ENCODE data around the gene COL27A1. TPM values are rescaled to one million over a fixed set of nuclear protein-coding genes. Genes with fewer than 3 reads are reported as not detected.

Gene COL27A1
- total and polyA plus RNA-seq, 3 donors from 2014 or later, result 9.3 to 68.8 (median 25.7) TPM

DNA sequence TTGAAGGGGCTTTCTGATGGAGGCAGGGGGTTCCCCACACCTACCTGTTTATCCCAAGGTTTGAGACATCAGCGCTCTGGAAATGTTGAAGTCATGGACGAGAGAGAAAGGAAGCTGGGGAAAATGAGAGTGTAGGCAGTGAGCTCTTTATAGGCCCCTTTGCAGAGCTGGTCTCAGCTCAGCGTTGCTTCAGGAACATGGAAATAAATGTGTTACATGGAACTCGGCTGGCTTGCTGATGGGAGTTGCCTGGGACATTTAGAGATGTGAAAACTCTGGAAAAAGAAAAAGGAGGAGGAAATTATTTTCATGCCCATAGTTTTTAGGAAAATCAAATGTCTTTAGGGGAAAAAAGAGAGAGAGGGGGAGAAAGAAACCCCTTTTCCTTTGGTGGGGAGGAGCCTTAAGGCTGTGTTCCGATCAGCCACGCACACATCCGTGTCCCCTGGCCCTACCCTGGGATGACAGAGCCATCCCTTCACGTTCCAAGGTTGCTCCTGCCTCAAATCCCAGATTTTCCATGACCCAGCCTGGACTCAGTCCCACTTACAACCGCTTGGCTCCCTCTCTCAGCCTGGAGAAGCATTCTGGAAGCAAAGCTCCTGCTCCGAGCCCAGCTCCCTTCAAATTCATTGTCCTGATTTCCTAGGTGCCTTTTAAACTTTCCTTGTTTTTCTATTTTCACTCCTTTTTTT is 78.3 kb downstream of the COL27A1 start:
- DNase-seq, result peak; percentile 54
- Histone ChIP-seq H3K27me3 (no peaks in the 10 kb centered on the region), H3K27ac (peak overlapping the region; percentile 26 to 74), H3K9me3 (no peaks in the 10 kb centered on the region), H3K36me3 (ENCODE audit: low read depth, missing control alignments) (no peaks in the 10 kb centered on the region), H3K4me1 (peaks cover 55% of the 10 kb centered on the region), H3K4me3 (no peak overlapping the region)
- TF ChIP-seq, protein P1, sequence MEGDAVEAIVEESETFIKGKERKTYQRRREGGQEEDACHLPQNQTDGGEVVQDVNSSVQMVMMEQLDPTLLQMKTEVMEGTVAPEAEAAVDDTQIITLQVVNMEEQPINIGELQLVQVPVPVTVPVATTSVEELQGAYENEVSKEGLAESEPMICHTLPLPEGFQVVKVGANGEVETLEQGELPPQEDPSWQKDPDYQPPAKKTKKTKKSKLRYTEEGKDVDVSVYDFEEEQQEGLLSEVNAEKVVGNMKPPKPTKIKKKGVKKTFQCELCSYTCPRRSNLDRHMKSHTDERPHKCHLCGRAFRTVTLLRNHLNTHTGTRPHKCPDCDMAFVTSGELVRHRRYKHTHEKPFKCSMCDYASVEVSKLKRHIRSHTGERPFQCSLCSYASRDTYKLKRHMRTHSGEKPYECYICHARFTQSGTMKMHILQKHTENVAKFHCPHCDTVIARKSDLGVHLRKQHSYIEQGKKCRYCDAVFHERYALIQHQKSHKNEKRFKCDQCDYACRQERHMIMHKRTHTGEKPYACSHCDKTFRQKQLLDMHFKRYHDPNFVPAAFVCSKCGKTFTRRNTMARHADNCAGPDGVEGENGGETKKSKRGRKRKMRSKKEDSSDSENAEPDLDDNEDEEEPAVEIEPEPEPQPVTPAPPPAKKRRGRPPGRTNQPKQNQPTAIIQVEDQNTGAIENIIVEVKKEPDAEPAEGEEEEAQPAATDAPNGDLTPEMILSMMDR (IDR thresholded peaks at IDR 0.05), result no peak
- TF ChIP-seq POLR2A (IDR thresholded peaks at IDR 0.05), result no peak
- intact Hi-C loops (cut with DNase I; ENCODE audit: low total_unique reads), result no loop called here
- 47 to 50% methylated on average over 10 of the region's 10 CpGs for WGBS, 2 donors

- H3K27me3 ChIP-seq, result no peaks in the 10 kb centered on the region
- WGBS, 2 donors, result 65 to 80% methylated on average over 12 to 16 of the region's 16 CpGs
- no peak overlapping the region for H3K27ac ChIP-seq
- peaks cover 63% of the 10 kb centered on the region for H3K4me1 ChIP-seq
- peak; percentile 30 for DNase-seq
- H3K9me3 ChIP-seq, result no peaks in the 10 kb centered on the region
- TF ChIP-seq, protein P1 (IDR thresholded peaks at IDR 0.05), result no peak
- TF ChIP-seq POLR2A (IDR thresholded peaks at IDR 0.05), result no peak
- no peaks in the 10 kb centered on the region for H3K36me3 ChIP-seq (ENCODE audit: low read depth, missing control alignments)
- intact Hi-C loops (cut with DNase I; ENCODE audit: low total_unique reads), result no loop called here
- no peak overlapping the region for H3K4me3 ChIP-seq
Measured at GRCh38 chr9:114235033-114235661, 79.8 kb downstream of the COL27A1 start.

GRCh38 chr9:114236391-114237138 is 81.2 kb downstream of the COL27A1 start:
- TF ChIP-seq POLR2A (IDR thresholded peaks at IDR 0.05), result no peak
- TF ChIP-seq, protein P1 (IDR thresholded peaks at IDR 0.05), result no peak
- Histone ChIP-seq H3K9me3 (no peaks in the 10 kb centered on the region), H3K36me3 (ENCODE audit: low read depth, missing control alignments) (no peaks in the 10 kb centered on the region), H3K4me1 (peaks cover 49% of the 10 kb centered on the region), H3K27me3 (no peaks in the 10 kb centered on the region), H3K4me3 (no peak overlapping the region), H3K27ac (no peak overlapping the region)
- WGBS, 2 donors, result 46 to 70% methylated on average over 8 to 12 of the region's 12 CpGs
- intact Hi-C loops (cut with DNase I; ENCODE audit: low total_unique reads), result no loop called here
- DNase-seq, result peak; percentile 31

DNA sequence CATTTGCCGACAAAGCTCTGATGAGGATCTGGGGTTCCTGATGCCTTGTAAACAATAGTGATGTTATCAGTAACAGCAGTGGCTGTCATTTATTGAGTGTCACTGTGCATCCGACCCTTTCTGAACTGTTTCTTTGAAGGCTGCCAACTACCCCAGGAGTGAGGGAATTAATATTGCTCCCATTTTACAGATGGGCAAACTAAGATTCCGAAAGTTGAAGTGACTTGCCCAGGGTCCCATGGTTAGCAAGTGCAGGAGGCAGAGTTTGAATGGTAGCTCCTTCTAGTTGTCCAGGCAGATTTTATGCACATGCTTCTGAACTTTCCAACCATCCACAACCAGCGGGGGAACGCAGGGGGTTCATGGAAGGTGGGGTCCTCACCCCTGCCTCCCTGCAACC is 81.9 kb downstream of the COL27A1 start:
- no peak for DNase-seq
- H3K27ac ChIP-seq, result no peak overlapping the region
- no peak for TF ChIP-seq POLR2A (IDR thresholded peaks at IDR 0.05)
- TF ChIP-seq, protein P1 (IDR thresholded peaks at IDR 0.05), result no peak
- intact Hi-C loops (cut with DNase I; ENCODE audit: low total_unique reads), result no loop called here
- no peaks in the 10 kb centered on the region for H3K36me3 ChIP-seq (ENCODE audit: low read depth, missing control alignments)
- peaks cover 48% of the 10 kb centered on the region for H3K4me1 ChIP-seq
- no peak overlapping the region for H3K4me3 ChIP-seq
- WGBS, 2 donors, result 86 to 92% methylated on average over 5 of the region's 5 CpGs
- no peaks in the 10 kb centered on the region for H3K9me3 ChIP-seq
- H3K27me3 ChIP-seq, result no peaks in the 10 kb centered on the region

Measured in testis (tissue), 3 donors.